Natural killer cell (primary cell): ENCODE results near the gene KHNYN. TPM values are rescaled to one million over a fixed set of nuclear protein-coding genes. Genes with fewer than 3 reads are reported as not detected.
"Not testable (repeated sequence)": the region's sequence is repeated elsewhere in the genome, so short reads cannot be mapped to it uniquely, and the experiment has no call there.

Experiments used
- ATAC-seq, 3 donors: fragments of 150-1000 bp in 2 of 3; fragments of 200-7000 bp in 1 of 3; cut with Tn5 transposase; 1 replicate in 1 of 3; 2 replicates in 2 of 3; pipeline ENCODE4 v1.10.0; 2021; ENCODE audit warnings: mild to moderate bottlenecking in 2 of 3, moderate library complexity in 2 of 3
- DNase-seq, 2 donors: peaks; one replicate each; pipeline versions ENCODE4 v3.0.0 to v3.0.0-alpha.2; 2013 to 2021; ENCODE audit warnings: mixed read lengths in 1 of 2
- H3K27ac ChIP-seq: one replicate; pipeline ENCODE4 v1.5.1; 2013; ENCODE audit warnings: mild to moderate bottlenecking, low read length
- H3K27me3 ChIP-seq: one replicate; pipeline ENCODE4 v1.6.1; 2013; ENCODE audit warnings: low read length; ENCODE audit not compliant: control insufficient read depth, insufficient read depth
- H3K36me3 ChIP-seq: one replicate; pipeline ENCODE4 v1.6.1; 2013; ENCODE audit warnings: low read length; ENCODE audit not compliant: control insufficient read depth, insufficient read depth
- H3K4me1 ChIP-seq: one replicate; pipeline ENCODE4 v1.6.1; 2013; ENCODE audit warnings: low read length; ENCODE audit not compliant: control insufficient read depth, insufficient read depth
- H3K4me3 ChIP-seq: one replicate; pipeline ENCODE4 v1.5.1; 2013; ENCODE audit warnings: low read length
- H3K9me3 ChIP-seq: one replicate; pipeline ENCODE4 v1.6.1; 2013; ENCODE audit warnings: low read length; ENCODE audit not compliant: control insufficient read depth, insufficient read depth
- H3K27ac Mint-ChIP-seq, 2 donors: one replicate each; pipeline ENCODE4 v1.8.0; 2022; ENCODE audit warnings: mild to moderate bottlenecking in 2 of 2, mixed read lengths in 2 of 2, moderate library complexity in 1 of 2
- H3K27me3 Mint-ChIP-seq, 2 donors: one replicate each; pipeline ENCODE4 v1.8.0; 2022; ENCODE audit warnings: low read depth in 2 of 2, mixed read lengths in 2 of 2
- H3K36me3 Mint-ChIP-seq: one replicate; pipeline ENCODE4 v1.8.0; 2022; ENCODE audit warnings: mixed read lengths
- H3K4me1 Mint-ChIP-seq, 2 donors: one replicate each; pipeline ENCODE4 v1.8.0; 2022; ENCODE audit warnings: mixed read lengths in 2 of 2
- H3K4me3 Mint-ChIP-seq: one replicate; pipeline ENCODE4 v1.8.0; 2022; ENCODE audit warnings: mild to moderate bottlenecking, moderate library complexity, mixed read lengths
- H3K9me3 Mint-ChIP-seq, 2 donors: one replicate each; pipeline ENCODE4 v1.8.0; 2022; ENCODE audit warnings: mixed read lengths in 2 of 2
- WGBS: methylation state at CpG from one replicate; pipeline ENCODE4 v1.1.7; 2013; ENCODE audit warnings: missing lambda C conversion rate; ENCODE audit not compliant: insufficient coverage; 5-methylcytosine and 5-hydroxymethylcytosine counted together
- intact Hi-C: fragments of 100-400 bp; cut with micrococcal nuclease; formaldehyde crosslinking; loops from one replicate; pipeline ENCODE4 v1.14.2; 2022
- total RNA-seq, 4 donors: library from RNA; stranded (reverse); fragments of 120-200 nt in 1 of 4; gene quantifications; one replicate each; pipeline versions ENCODE4 v1.2.3 to v1.2.4, GENCODE V29; 2013 to 2022
- TF ChIP-seq, protein P1 (sequence below): fragments of 200-600 bp; IDR thresholded peaks from one replicate; pipeline ENCODE4 v1.8.0; 2022; ENCODE audit warnings: antibody characterized with exemption

The KHNYN gene
- total RNA-seq, 3 donors from 2014 or later (not counting 1 experiment from before 2014, with no cell fraction given), result 106 to 141 (median 116) TPM

DNA sequence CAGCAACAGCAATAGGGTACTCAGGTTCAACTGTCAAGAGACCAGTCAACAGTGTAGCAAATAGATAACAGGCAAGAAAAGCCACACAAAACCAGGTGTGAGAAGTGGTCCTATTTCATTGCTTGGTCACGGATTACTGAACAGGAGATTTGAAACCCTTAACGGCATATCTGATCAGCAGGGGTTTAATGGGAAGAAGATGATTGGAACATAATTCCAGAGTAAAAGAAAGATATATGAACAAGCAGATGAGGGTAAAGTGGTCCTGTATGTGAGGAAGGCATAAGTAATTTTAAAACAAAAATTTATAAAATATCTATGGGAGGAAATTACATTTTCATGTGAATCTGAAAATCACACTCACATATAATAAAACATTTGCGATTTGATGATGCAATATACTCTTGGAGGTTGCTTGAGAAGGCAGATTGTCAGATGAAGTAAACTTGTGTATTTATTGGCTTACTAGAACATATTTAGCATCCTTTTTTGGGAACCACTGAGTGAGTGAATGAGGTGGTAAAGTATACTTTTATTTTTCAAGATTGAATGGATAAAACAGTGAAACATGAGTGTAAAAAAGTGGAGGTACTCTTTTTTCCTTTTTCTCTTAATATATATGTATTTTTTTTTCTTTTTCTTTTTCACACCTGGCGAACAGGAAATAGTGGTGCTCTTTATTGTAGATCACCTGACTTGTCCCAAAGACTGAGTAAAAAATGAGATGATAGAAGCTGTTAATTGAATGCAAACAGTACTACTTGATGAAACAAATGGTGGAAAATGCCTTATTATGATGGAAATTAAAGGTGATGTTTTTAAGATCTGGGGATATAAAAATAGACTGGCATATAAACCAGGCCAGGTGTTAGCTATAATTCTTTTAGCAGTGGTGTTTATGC lies 34.4 kb downstream of the KHNYN start:
- WGBS, result 83% methylated on average over 4 of the region's 4 CpGs
- intact Hi-C loops, result no loop called here
- H3K27me3 Mint-ChIP-seq, result peaks cover 0 to 12% of the 10 kb centered on the region in 2 donors
- TF ChIP-seq, protein P1, sequence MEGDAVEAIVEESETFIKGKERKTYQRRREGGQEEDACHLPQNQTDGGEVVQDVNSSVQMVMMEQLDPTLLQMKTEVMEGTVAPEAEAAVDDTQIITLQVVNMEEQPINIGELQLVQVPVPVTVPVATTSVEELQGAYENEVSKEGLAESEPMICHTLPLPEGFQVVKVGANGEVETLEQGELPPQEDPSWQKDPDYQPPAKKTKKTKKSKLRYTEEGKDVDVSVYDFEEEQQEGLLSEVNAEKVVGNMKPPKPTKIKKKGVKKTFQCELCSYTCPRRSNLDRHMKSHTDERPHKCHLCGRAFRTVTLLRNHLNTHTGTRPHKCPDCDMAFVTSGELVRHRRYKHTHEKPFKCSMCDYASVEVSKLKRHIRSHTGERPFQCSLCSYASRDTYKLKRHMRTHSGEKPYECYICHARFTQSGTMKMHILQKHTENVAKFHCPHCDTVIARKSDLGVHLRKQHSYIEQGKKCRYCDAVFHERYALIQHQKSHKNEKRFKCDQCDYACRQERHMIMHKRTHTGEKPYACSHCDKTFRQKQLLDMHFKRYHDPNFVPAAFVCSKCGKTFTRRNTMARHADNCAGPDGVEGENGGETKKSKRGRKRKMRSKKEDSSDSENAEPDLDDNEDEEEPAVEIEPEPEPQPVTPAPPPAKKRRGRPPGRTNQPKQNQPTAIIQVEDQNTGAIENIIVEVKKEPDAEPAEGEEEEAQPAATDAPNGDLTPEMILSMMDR, result no peak
- no peak overlapping the region for H3K27ac ChIP-seq
- no peak for DNase-seq
- no peaks in the 10 kb centered on the region for H3K36me3 ChIP-seq
- H3K9me3 ChIP-seq, result no peaks in the 10 kb centered on the region
- H3K36me3 Mint-ChIP-seq, result no peaks in the 10 kb centered on the region
- H3K9me3 Mint-ChIP-seq, result no peaks in the 10 kb centered on the region
- no peak overlapping the region for H3K27ac Mint-ChIP-seq
- no peaks in the 10 kb centered on the region for H3K27me3 ChIP-seq
- H3K4me3 Mint-ChIP-seq, result no peak overlapping the region
- peaks cover 4 to 6% of the 10 kb centered on the region in 2 donors for H3K4me1 Mint-ChIP-seq
- H3K4me3 ChIP-seq, result no peak overlapping the region
- no peak for ATAC-seq
- peaks cover 4% of the 10 kb centered on the region for H3K4me1 ChIP-seq

DNA sequence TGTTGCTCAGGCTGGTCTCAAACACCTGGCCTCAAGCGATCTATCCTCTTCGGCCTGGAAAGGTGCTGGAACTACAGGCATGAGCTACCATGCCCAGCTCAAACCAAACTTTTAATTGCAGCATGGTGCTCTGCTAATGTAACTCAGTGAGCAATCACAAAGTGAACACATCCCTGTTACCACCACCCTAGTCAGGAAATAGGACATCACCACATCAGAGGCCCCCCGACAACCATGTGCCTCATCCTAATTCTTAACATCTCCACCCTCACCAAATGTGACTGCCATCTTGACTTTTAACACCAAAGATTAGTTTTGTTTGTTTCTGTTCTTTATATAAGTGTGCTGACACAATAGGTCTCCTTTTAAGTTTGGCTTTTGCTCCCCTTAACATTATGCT lies 35.6 kb downstream of the KHNYN start:
- no peaks in the 10 kb centered on the region for H3K9me3 Mint-ChIP-seq
- Histone ChIP-seq H3K4me3 (no peak overlapping the region), H3K27me3 (no peaks in the 10 kb centered on the region), H3K4me1 (peaks cover 4% of the 10 kb centered on the region), H3K36me3 (no peaks in the 10 kb centered on the region), H3K27ac (no peak overlapping the region), H3K9me3 (no peaks in the 10 kb centered on the region)
- H3K36me3 Mint-ChIP-seq, result no peaks in the 10 kb centered on the region
- H3K4me1 Mint-ChIP-seq, result peaks cover 4 to 6% of the 10 kb centered on the region in 2 donors
- 85% methylated on average over 3 of the region's 3 CpGs for WGBS
- TF ChIP-seq, protein P1, result no peak
- intact Hi-C loops, result no loop called here
- H3K4me3 Mint-ChIP-seq, result no peak overlapping the region
- ATAC-seq, result no peak
- no peak for DNase-seq
- H3K27me3 Mint-ChIP-seq, result peaks cover 0 to 12% of the 10 kb centered on the region in 2 donors
- no peak overlapping the region for H3K27ac Mint-ChIP-seq

DNA sequence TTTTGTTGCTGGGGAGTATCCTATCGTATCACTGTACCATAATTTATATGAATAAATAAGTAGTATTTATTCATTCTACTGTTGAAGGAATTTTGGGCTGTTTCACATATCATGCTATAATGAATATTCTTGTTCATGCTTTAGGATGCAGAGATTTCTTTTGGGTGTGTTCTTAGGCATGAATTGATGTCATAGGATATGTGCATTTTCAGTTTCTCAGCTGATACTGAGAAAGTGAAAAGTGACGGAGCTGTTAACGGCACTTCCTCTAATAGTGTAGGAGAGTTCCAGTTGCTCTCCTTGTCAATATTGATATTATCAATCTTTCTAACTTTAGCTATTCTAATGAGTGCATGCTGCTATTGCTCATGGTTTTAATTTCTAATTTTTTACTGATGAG lies 36.1 kb downstream of the KHNYN start:
- H3K27me3 ChIP-seq, result no peaks in the 10 kb centered on the region
- no peak overlapping the region for H3K27ac ChIP-seq
- Mint-ChIP-seq H3K27me3 (peaks cover 0 to 12% of the 10 kb centered on the region in 2 donors), H3K4me1 (peaks cover 4 to 6% of the 10 kb centered on the region in 2 donors), H3K36me3 (no peaks in the 10 kb centered on the region), H3K27ac (no peak overlapping the region), H3K9me3 (no peaks in the 10 kb centered on the region), H3K4me3 (no peak overlapping the region)
- no peak overlapping the region for H3K4me3 ChIP-seq
- DNase-seq (no peak), ATAC-seq (no peak)
- H3K36me3 ChIP-seq, result no peaks in the 10 kb centered on the region
- no peaks in the 10 kb centered on the region for H3K9me3 ChIP-seq
- intact Hi-C loops, result no loop called here
- 80% methylated on average over 1 of the region's 3 CpGs for WGBS
- peaks cover 4% of the 10 kb centered on the region for H3K4me1 ChIP-seq
- TF ChIP-seq, protein P1, result no peak

DNA sequence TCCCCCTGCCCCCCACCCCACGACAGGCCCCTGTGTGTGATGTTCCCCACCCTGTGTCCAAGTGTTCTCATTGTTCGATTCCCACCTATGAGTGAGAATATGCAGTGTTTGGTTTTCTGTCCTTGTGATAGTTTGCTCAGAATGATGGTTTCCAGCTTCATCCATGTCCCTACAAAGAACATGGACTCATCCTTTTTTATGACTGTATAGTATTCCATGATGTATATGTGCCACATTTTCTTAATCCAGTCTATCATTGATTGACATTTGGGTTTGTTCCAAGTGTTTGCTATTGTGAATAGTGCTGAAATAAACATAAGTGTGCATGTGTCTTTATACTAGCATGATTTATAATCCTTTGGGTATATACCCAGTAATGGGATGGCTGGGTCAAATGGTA lies 40.7 kb downstream of the KHNYN start:
- ATAC-seq, intact Hi-C loops, H3K4me1 ChIP-seq, H3K4me3 Mint-ChIP-seq, H3K9me3 ChIP-seq, H3K4me3 ChIP-seq, H3K27me3 ChIP-seq, H3K36me3 Mint-ChIP-seq, H3K4me1 Mint-ChIP-seq, H3K9me3 Mint-ChIP-seq, DNase-seq, H3K36me3 ChIP-seq, H3K27ac Mint-ChIP-seq, H3K27ac ChIP-seq: not testable (repeated sequence)
- no CpG with 5 or more reads among the region's 2 CpGs for WGBS
- H3K27me3 Mint-ChIP-seq, result peaks cover 0 to 12% of the 10 kb centered on the region in 2 donors
